D721Med (cell line): ENCODE measurements around the gene SPECC1.
"Not testable (repeated sequence)": the region's sequence is repeated elsewhere in the genome, so short reads cannot be mapped to it uniquely, and the experiment has no call there.

Source experiments
- DNase-seq: peaks from one replicate; pipeline ENCODE4 v3.0.0; 2011; ENCODE audit warnings: low spot score; ENCODE audit not compliant: insufficient read length
- FAIRE-seq: peaks from 2 replicates; lab custom pipeline; 2011; peaks lifted over from hg19 to GRCh38; lab: Jason Lieb, UNC
- TF ChIP-seq, protein P1 (sequence below): IDR thresholded peaks from 2 replicates; pipeline ENCODE4 v1.5.1; 2012; ENCODE audit warnings: mild to moderate bottlenecking, control low read depth; ENCODE audit not compliant: insufficient read depth; ENCODE audit errors: missing control alignments

The SPECC1 gene

GRCh38 chr17:20155258-20156195 lies 146.4 kb downstream of the SPECC1 start:
- TF ChIP-seq, protein P1, sequence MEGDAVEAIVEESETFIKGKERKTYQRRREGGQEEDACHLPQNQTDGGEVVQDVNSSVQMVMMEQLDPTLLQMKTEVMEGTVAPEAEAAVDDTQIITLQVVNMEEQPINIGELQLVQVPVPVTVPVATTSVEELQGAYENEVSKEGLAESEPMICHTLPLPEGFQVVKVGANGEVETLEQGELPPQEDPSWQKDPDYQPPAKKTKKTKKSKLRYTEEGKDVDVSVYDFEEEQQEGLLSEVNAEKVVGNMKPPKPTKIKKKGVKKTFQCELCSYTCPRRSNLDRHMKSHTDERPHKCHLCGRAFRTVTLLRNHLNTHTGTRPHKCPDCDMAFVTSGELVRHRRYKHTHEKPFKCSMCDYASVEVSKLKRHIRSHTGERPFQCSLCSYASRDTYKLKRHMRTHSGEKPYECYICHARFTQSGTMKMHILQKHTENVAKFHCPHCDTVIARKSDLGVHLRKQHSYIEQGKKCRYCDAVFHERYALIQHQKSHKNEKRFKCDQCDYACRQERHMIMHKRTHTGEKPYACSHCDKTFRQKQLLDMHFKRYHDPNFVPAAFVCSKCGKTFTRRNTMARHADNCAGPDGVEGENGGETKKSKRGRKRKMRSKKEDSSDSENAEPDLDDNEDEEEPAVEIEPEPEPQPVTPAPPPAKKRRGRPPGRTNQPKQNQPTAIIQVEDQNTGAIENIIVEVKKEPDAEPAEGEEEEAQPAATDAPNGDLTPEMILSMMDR, result no peak
- FAIRE-seq (no peak), DNase-seq (peak; percentile 94)

GRCh38 chr17:20156196-20157000 lies 147.2 kb downstream of the SPECC1 start:
- no peak for DNase-seq
- TF ChIP-seq, protein P1, result no peak
- FAIRE-seq, result no peak

DNA sequence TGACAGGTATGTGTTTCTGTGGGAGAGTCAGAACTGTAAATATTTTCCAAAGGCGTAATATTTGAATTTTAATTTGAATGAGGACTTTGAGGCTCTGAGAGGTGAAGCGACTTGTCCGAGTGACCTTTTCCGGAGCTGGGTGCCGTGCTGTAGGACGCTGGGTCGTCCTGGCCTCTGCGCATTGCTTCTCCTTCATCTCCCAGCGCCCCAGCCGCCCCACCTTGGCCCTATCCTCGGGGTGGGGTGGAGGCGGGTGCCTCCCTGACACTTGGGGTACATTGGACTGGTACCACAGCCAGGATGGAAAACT lies 147.8 kb downstream of the SPECC1 start:
- TF ChIP-seq, protein P1, result no peak
- DNase-seq (no peak), FAIRE-seq (no peak)

- TF ChIP-seq, protein P1, result no peak
- no peak for FAIRE-seq
- no peak for DNase-seq
These were observed 149.4 kb downstream of the SPECC1 start for GRCh38 chr17:20158580-20158979.

GRCh38 chr17:20159406-20160069 lies 150.4 kb downstream of the SPECC1 start:
- DNase-seq, result no peak
- TF ChIP-seq, protein P1, result no peak
- no peak for FAIRE-seq

GRCh38 chr17:20165516-20165915 lies 156.4 kb downstream of the SPECC1 start:
- not testable (repeated sequence) for DNase-seq, FAIRE-seq

DNA sequence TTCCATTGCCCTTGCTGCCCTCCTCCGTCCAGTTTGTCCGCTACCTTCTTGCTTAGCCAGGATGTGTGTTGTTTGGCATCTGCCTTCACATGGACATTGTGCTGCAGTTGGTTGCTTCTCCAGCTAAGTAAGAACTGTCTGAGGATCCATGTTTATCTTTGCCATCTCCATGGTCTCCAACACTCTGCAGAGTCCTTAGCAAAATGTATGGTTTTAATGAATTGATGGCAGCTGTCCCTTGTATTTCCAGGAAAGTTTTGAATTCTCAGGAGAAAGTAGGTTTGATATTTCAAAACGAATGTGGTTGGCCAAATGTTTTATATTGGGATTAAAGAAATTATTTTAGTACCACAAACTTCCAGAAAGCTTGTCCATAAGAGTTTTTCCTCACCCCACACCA lies 160.9 kb downstream of the SPECC1 start:
- TF ChIP-seq, protein P1, result no peak
- FAIRE-seq, result no peak

More for the DNA sequence above, 160.9 kb downstream of the SPECC1 start:
- no peak for DNase-seq
